Measurements from ENCODE around the gene PRSS53.

Gene PRSS53

GRCh38 chr16:31131416-31131815 lies 42.7 kb upstream of the PRSS53 start:
- DNase-seq: no peak
- H3K36me3 ChIP-seq (ENCODE audit: control insufficient read depth, insufficient read depth, low read length): peaks cover 38% of the 10 kb centered on the region
- H3K4me3 ChIP-seq (ENCODE audit: insufficient read depth, low read depth, low read length, poor library complexity, severe bottlenecking): no peak overlapping the region
- no peak overlapping the region for H3K27ac ChIP-seq (ENCODE audit: insufficient read depth, low read length, poor library complexity, severe bottlenecking)
- H3K4me1 ChIP-seq (ENCODE audit: control insufficient read depth, insufficient read depth, low read length, poor library complexity, severe bottlenecking): no peaks in the 10 kb centered on the region
- no peaks in the 10 kb centered on the region for H3K27me3 ChIP-seq (replicated peaks; ENCODE audit: control insufficient read depth, insufficient read depth, low read length, poor library complexity, severe bottlenecking)
- no peaks in the 10 kb centered on the region for H3K9me3 ChIP-seq (ENCODE audit: control insufficient read depth, low read length)

GRCh38 chr16:31130899-31131298 lies 42.2 kb upstream of the PRSS53 start:
- Histone ChIP-seq H3K27me3 (replicated peaks; ENCODE audit: control insufficient read depth, insufficient read depth, low read length, poor library complexity, severe bottlenecking) (no peaks in the 10 kb centered on the region), H3K36me3 (ENCODE audit: control insufficient read depth, insufficient read depth, low read length) (peaks cover 38% of the 10 kb centered on the region), H3K4me3 (ENCODE audit: insufficient read depth, low read depth, low read length, poor library complexity, severe bottlenecking) (no peak overlapping the region), H3K4me1 (ENCODE audit: control insufficient read depth, insufficient read depth, low read length, poor library complexity, severe bottlenecking) (no peaks in the 10 kb centered on the region), H3K27ac (ENCODE audit: insufficient read depth, low read length, poor library complexity, severe bottlenecking) (no peak overlapping the region), H3K9me3 (ENCODE audit: control insufficient read depth, low read length) (no peaks in the 10 kb centered on the region)
- no peak for DNase-seq

GRCh38 chr16:31130336-31130891 lies 41.7 kb upstream of the PRSS53 start:
- H3K27me3 ChIP-seq (replicated peaks; ENCODE audit: control insufficient read depth, insufficient read depth, low read length, poor library complexity, severe bottlenecking): no peaks in the 10 kb centered on the region
- H3K36me3 ChIP-seq (ENCODE audit: control insufficient read depth, insufficient read depth, low read length): peaks cover 38% of the 10 kb centered on the region
- DNase-seq: no peak
- H3K4me1 ChIP-seq (ENCODE audit: control insufficient read depth, insufficient read depth, low read length, poor library complexity, severe bottlenecking): no peaks in the 10 kb centered on the region
- H3K4me3 ChIP-seq (ENCODE audit: insufficient read depth, low read depth, low read length, poor library complexity, severe bottlenecking): no peak overlapping the region
- no peak overlapping the region for H3K27ac ChIP-seq (ENCODE audit: insufficient read depth, low read length, poor library complexity, severe bottlenecking)
- H3K9me3 ChIP-seq (ENCODE audit: control insufficient read depth, low read length): no peaks in the 10 kb centered on the region

GRCh38 chr16:31129568-31130335 lies 41.0 kb upstream of the PRSS53 start:
- Histone ChIP-seq H3K36me3 (ENCODE audit: control insufficient read depth, insufficient read depth, low read length) (peaks cover 38% of the 10 kb centered on the region), H3K27ac (ENCODE audit: insufficient read depth, low read length, poor library complexity, severe bottlenecking) (no peak overlapping the region), H3K4me1 (ENCODE audit: control insufficient read depth, insufficient read depth, low read length, poor library complexity, severe bottlenecking) (no peaks in the 10 kb centered on the region), H3K9me3 (ENCODE audit: control insufficient read depth, low read length) (no peaks in the 10 kb centered on the region), H3K4me3 (ENCODE audit: insufficient read depth, low read depth, low read length, poor library complexity, severe bottlenecking) (no peak overlapping the region), H3K27me3 (replicated peaks; ENCODE audit: control insufficient read depth, insufficient read depth, low read length, poor library complexity, severe bottlenecking) (no peaks in the 10 kb centered on the region)
- DNase-seq: no peak

GRCh38 chr16:31128711-31129567 lies 40.2 kb upstream of the PRSS53 start:
- Histone ChIP-seq H3K36me3 (ENCODE audit: control insufficient read depth, insufficient read depth, low read length) (peaks cover 42% of the 10 kb centered on the region), H3K4me3 (ENCODE audit: insufficient read depth, low read depth, low read length, poor library complexity, severe bottlenecking) (no peak overlapping the region), H3K27ac (ENCODE audit: insufficient read depth, low read length, poor library complexity, severe bottlenecking) (no peak overlapping the region), H3K27me3 (replicated peaks; ENCODE audit: control insufficient read depth, insufficient read depth, low read length, poor library complexity, severe bottlenecking) (no peaks in the 10 kb centered on the region), H3K4me1 (ENCODE audit: control insufficient read depth, insufficient read depth, low read length, poor library complexity, severe bottlenecking) (no peaks in the 10 kb centered on the region), H3K9me3 (ENCODE audit: control insufficient read depth, low read length) (no peaks in the 10 kb centered on the region)
- no peak for DNase-seq

- no peaks in the 10 kb centered on the region for H3K9me3 ChIP-seq (ENCODE audit: control insufficient read depth, low read length)
- no peak overlapping the region for H3K4me3 ChIP-seq (ENCODE audit: insufficient read depth, low read depth, low read length, poor library complexity, severe bottlenecking)
- no peak for DNase-seq
- H3K4me1 ChIP-seq (ENCODE audit: control insufficient read depth, insufficient read depth, low read length, poor library complexity, severe bottlenecking): no peaks in the 10 kb centered on the region
- no peaks in the 10 kb centered on the region for H3K27me3 ChIP-seq (replicated peaks; ENCODE audit: control insufficient read depth, insufficient read depth, low read length, poor library complexity, severe bottlenecking)
- peaks cover 40% of the 10 kb centered on the region for H3K36me3 ChIP-seq (ENCODE audit: control insufficient read depth, insufficient read depth, low read length)
- H3K27ac ChIP-seq (ENCODE audit: insufficient read depth, low read length, poor library complexity, severe bottlenecking): no peak overlapping the region
These were observed 38.4 kb upstream of the PRSS53 start for GRCh38 chr16:31127182-31127581.

- H3K36me3 ChIP-seq (ENCODE audit: control insufficient read depth, insufficient read depth, low read length): peaks cover 34% of the 10 kb centered on the region
- no peak overlapping the region for H3K27ac ChIP-seq (ENCODE audit: insufficient read depth, low read length, poor library complexity, severe bottlenecking)
- no peaks in the 10 kb centered on the region for H3K4me1 ChIP-seq (ENCODE audit: control insufficient read depth, insufficient read depth, low read length, poor library complexity, severe bottlenecking)
- H3K4me3 ChIP-seq (ENCODE audit: insufficient read depth, low read depth, low read length, poor library complexity, severe bottlenecking): no peak overlapping the region
- no peaks in the 10 kb centered on the region for H3K27me3 ChIP-seq (replicated peaks; ENCODE audit: control insufficient read depth, insufficient read depth, low read length, poor library complexity, severe bottlenecking)
- H3K9me3 ChIP-seq (ENCODE audit: control insufficient read depth, low read length): no peaks in the 10 kb centered on the region
- DNase-seq: no peak
These were observed 37.1 kb upstream of the PRSS53 start for GRCh38 chr16:31125844-31126243.

- Histone ChIP-seq H3K9me3 (ENCODE audit: control insufficient read depth, low read length) (no peaks in the 10 kb centered on the region), H3K36me3 (ENCODE audit: control insufficient read depth, insufficient read depth, low read length) (peaks cover 27% of the 10 kb centered on the region), H3K4me1 (ENCODE audit: control insufficient read depth, insufficient read depth, low read length, poor library complexity, severe bottlenecking) (peaks cover 5% of the 10 kb centered on the region), H3K4me3 (ENCODE audit: insufficient read depth, low read depth, low read length, poor library complexity, severe bottlenecking) (no peak overlapping the region), H3K27ac (ENCODE audit: insufficient read depth, low read length, poor library complexity, severe bottlenecking) (no peak overlapping the region), H3K27me3 (replicated peaks; ENCODE audit: control insufficient read depth, insufficient read depth, low read length, poor library complexity, severe bottlenecking) (no peaks in the 10 kb centered on the region)
- no peak for DNase-seq
These were observed 31.4 kb upstream of the PRSS53 start for GRCh38 chr16:31120129-31120528.

GRCh38 chr16:31118223-31119155 lies 29.7 kb upstream of the PRSS53 start:
- no peaks in the 10 kb centered on the region for H3K27me3 ChIP-seq (replicated peaks; ENCODE audit: control insufficient read depth, insufficient read depth, low read length, poor library complexity, severe bottlenecking)
- DNase-seq: no peak
- H3K4me3 ChIP-seq (ENCODE audit: insufficient read depth, low read depth, low read length, poor library complexity, severe bottlenecking): peak overlapping the region; percentile 62
- H3K9me3 ChIP-seq (ENCODE audit: control insufficient read depth, low read length): no peaks in the 10 kb centered on the region
- peak overlapping the region; percentile 90 for H3K27ac ChIP-seq (ENCODE audit: insufficient read depth, low read length, poor library complexity, severe bottlenecking)
- H3K36me3 ChIP-seq (ENCODE audit: control insufficient read depth, insufficient read depth, low read length): peaks cover 23% of the 10 kb centered on the region
- peaks cover 5% of the 10 kb centered on the region for H3K4me1 ChIP-seq (ENCODE audit: control insufficient read depth, insufficient read depth, low read length, poor library complexity, severe bottlenecking)

All from effector memory CD4-positive, alpha-beta T cell (primary cell).